Astrocyte (in vitro differentiated cells and primary cell): ENCODE data around the gene MLLT1.

Source experiments
- CTCF ChIP-seq: IDR thresholded peaks from 2 replicates; pipeline ENCODE4 v1.5.1; 2011; ENCODE audit warnings: low read depth, mild to moderate bottlenecking, inconsistent platforms, low read length, moderate library complexity; ENCODE audit not compliant: insufficient read depth
- EZH2 ChIP-seq: IDR thresholded peaks from 2 replicates; pipeline ENCODE4 v1.6.1; 2012; ENCODE audit warnings: mild to moderate bottlenecking, low read length, inconsistent platforms; ENCODE audit not compliant: insufficient read depth

- TF ChIP-seq CTCF (no peak), EZH2 (no peak)
Observed at GRCh38 chr19:6210091-6210490, 69.7 kb downstream of the MLLT1 start.
